Measurements from ENCODE around the gene ACVR1C. TPM values are rescaled to one million over a fixed set of nuclear protein-coding genes. Genes with fewer than 3 reads are reported as not detected.

Gene ACVR1C
- polyA plus RNA-seq, 3 donors, result 0.05 TPM; not detected in 2

GRCh38 chr2:157492189-157492773 is 136.4 kb downstream of the ACVR1C start:
- Histone ChIP-seq H3K9me3 (replicated peaks in 1 of 2; ENCODE audit: control insufficient read depth in 1 of 2, insufficient read depth in 1 of 2, low read length in 2 of 2) (no peaks in the 10 kb centered on the region), H3K79me2 (ENCODE audit: insufficient read depth, low read length) (no peaks in the 10 kb centered on the region), H3K36me3 (replicated peaks in 1 of 2; ENCODE audit: control insufficient read depth in 1 of 2, insufficient read depth in 2 of 2, low read length in 2 of 2) (no peaks in the 10 kb centered on the region), H3K4me1 (ENCODE audit: control insufficient read depth in 1 of 2, insufficient read depth in 2 of 2, low read length in 2 of 2) (peaks cover 8 to 10% of the 10 kb centered on the region in 2 donors), H2AFZ (ENCODE audit: insufficient read depth, low read depth, low read length, poor library complexity, severe bottlenecking) (no peak overlapping the region), H3K4me2 (replicated peaks; ENCODE audit: extremely low read depth, low read length, poor library complexity, severe bottlenecking) (no peak overlapping the region), H3K27ac (ENCODE audit: low read depth in 1 of 2, low read length in 2 of 2) (no peak overlapping the region), H3K9ac (ENCODE audit: insufficient read depth, low read length, poor library complexity, severe bottlenecking) (no peak overlapping the region), H4K20me1 (ENCODE audit: insufficient read depth, low read length) (no peaks in the 10 kb centered on the region), H3K27me3 (ENCODE audit: control insufficient read depth in 2 of 2, insufficient read depth in 2 of 2, low read length in 2 of 2) (no peaks in the 10 kb centered on the region), H3K4me3 (replicated peaks in 1 of 3; ENCODE audit: low read depth in 2 of 3, low read length in 3 of 3) (no peak overlapping the region)
- 50% methylated on average over 2 of the region's 5 CpGs for WGBS (ENCODE audit: insufficient coverage)
- H3K9me3 Mint-ChIP-seq, result peaks cover 0 to 3% (median 0%) of the 10 kb centered on the region in 7 donors
- peak; percentile 86 for TF ChIP-seq CTCF (IDR thresholded peaks at IDR 0.05)
- H3K27ac Mint-ChIP-seq, result peak overlapping the region in 1 of 7 donors; percentile 27
- H3K4me3 Mint-ChIP-seq, result no peak overlapping the region
- intact Hi-C loops (cut with micrococcal nuclease), result loop anchor here (5.0 to 10.0 kb wide), 4 partner anchors 103 to 523 kb away; partner anchors contain the start of gene ERMN (in 1 of the 2)
- no peaks in the 10 kb centered on the region for H3K36me3 Mint-ChIP-seq
- DNase-seq, result peak; percentile 51 to 78 (median 65)
- no peaks in the 10 kb centered on the region for H3K27me3 Mint-ChIP-seq (ENCODE audit: low read depth in 3 of 3)
- peaks cover 10% of the 10 kb centered on the region for H3K4me1 Mint-ChIP-seq

DNA sequence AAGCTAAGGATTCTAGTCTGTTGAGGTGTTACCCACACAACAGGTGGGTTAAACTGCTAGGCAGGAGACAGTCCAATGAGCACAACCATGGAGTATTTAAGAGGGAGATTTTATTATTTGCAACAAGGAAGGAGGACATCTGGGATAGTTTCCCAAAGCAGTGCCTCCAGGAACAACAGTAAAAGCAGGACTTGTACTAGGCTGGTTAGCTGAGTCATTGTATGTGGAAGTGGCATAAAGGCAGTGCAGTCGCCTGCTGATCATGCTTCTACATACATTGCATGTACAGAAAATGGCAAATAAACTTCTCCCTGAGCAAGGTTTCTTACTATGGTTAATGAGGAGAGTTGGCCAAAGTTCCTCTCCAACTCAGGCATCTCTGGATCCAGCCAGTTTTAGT is 138.7 kb downstream of the ACVR1C start:
- H3K79me2 ChIP-seq (ENCODE audit: insufficient read depth, low read length), result no peaks in the 10 kb centered on the region
- H3K4me1 ChIP-seq (ENCODE audit: control insufficient read depth in 1 of 2, insufficient read depth in 2 of 2, low read length in 2 of 2), result peaks cover 8 to 10% of the 10 kb centered on the region in 2 donors
- H3K9me3 ChIP-seq (replicated peaks in 1 of 2; ENCODE audit: control insufficient read depth in 1 of 2, insufficient read depth in 1 of 2, low read length in 2 of 2), result no peaks in the 10 kb centered on the region
- no CpG with 5 or more reads among the region's 1 CpG for WGBS (ENCODE audit: insufficient coverage)
- peaks cover 10% of the 10 kb centered on the region for H3K4me1 Mint-ChIP-seq
- intact Hi-C loops (cut with micrococcal nuclease), result loop anchor here (5.0 to 10.0 kb wide), 4 partner anchors 105 to 525 kb away; partner anchors contain the start of gene ERMN (in 1 of the 2)
- no peak overlapping the region for H3K4me3 ChIP-seq (replicated peaks in 1 of 3; ENCODE audit: low read depth in 2 of 3, low read length in 3 of 3)
- no peaks in the 10 kb centered on the region for H3K27me3 ChIP-seq (ENCODE audit: control insufficient read depth in 2 of 2, insufficient read depth in 2 of 2, low read length in 2 of 2)
- H3K27me3 Mint-ChIP-seq (ENCODE audit: low read depth in 3 of 3), result no peaks in the 10 kb centered on the region
- no peaks in the 10 kb centered on the region for H3K36me3 ChIP-seq (replicated peaks in 1 of 2; ENCODE audit: control insufficient read depth in 1 of 2, insufficient read depth in 2 of 2, low read length in 2 of 2)
- H3K4me3 Mint-ChIP-seq, result no peak overlapping the region
- H3K4me2 ChIP-seq (replicated peaks; ENCODE audit: extremely low read depth, low read length, poor library complexity, severe bottlenecking), result no peak overlapping the region
- H2AFZ ChIP-seq (ENCODE audit: insufficient read depth, low read depth, low read length, poor library complexity, severe bottlenecking), result peak overlapping the region; percentile 22
- H3K27ac Mint-ChIP-seq, result peak overlapping the region in 3 of 7 donors; percentile 33 to 53 (median 39)
- H4K20me1 ChIP-seq (ENCODE audit: insufficient read depth, low read length), result no peaks in the 10 kb centered on the region
- no peak for TF ChIP-seq CTCF (IDR thresholded peaks at IDR 0.05)
- H3K9me3 Mint-ChIP-seq, result peaks cover 0 to 3% (median 0%) of the 10 kb centered on the region in 7 donors
- no peaks in the 10 kb centered on the region for H3K36me3 Mint-ChIP-seq
- no peak overlapping the region for H3K9ac ChIP-seq (ENCODE audit: insufficient read depth, low read length, poor library complexity, severe bottlenecking)
- no peak overlapping the region for H3K27ac ChIP-seq (ENCODE audit: low read depth in 1 of 2, low read length in 2 of 2)
- DNase-seq, result peak in 2 of 3 donors; percentile 43 to 52

Measured in CD14-positive monocyte (primary cell).